Fibroblast of mammary gland (primary cell): Measurements from ENCODE around the gene CCDC141.
"Not testable (repeated sequence)": the region's sequence is repeated elsewhere in the genome, so short reads cannot be mapped to it uniquely, and the experiment has no call there.

ENCODE experiments used
- DNase-seq: peaks from one replicate; pipeline ENCODE4 v3.0.0-alpha.2; 2010; ENCODE audit warnings: low read depth
- H3K4me3 ChIP-seq: 2 replicates; pipeline ENCODE4 v1.5.1; 2011; ENCODE audit warnings: low read depth, mild to moderate bottlenecking, low read length, moderate library complexity; ENCODE audit not compliant: control insufficient read depth
- CTCF ChIP-seq: conservative IDR thresholded peaks from 2 replicates; pipeline ENCODE4 v1.5.1; 2011; ENCODE audit warnings: low read depth, low read length, inconsistent platforms; ENCODE audit not compliant: control insufficient read depth, insufficient read depth

Gene CCDC141

DNA sequence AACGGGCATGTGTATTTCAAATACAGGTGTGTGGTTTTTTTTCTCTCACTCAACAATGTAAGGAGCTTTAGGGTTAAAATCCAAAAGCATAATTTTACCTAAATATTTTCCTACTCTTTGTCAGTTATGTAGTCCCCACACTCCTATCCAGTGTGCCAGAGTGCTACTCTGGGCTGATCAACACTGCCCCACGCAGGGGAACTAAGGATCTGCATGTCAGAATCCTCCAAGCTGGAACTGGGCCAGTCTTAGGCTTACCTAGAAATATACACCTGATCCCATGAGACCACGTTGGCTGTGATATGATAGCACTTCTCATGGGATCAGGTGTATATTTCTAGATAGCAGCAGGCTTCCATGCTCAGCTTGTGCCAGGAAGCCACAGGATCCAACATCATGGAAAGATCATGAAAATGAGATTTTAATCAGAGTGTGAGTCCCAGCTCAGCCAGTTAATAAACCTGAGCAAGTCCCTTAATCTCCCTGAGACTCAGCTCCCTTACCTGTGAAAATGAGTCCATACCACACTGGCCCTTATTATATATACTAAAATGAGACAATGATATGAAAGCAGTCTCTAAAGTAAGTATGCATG is 29.7 kb downstream of the CCDC141 start:
- DNase-seq, result peak; percentile 36
- no peak overlapping the region for H3K4me3 ChIP-seq
- peak; percentile 64 for TF ChIP-seq CTCF

- no peak for TF ChIP-seq CTCF
- DNase-seq, result no peak
- H3K4me3 ChIP-seq, result no peak overlapping the region
Observed at GRCh38 chr2:179019260-179019659, 30.7 kb downstream of the CCDC141 start.

DNA sequence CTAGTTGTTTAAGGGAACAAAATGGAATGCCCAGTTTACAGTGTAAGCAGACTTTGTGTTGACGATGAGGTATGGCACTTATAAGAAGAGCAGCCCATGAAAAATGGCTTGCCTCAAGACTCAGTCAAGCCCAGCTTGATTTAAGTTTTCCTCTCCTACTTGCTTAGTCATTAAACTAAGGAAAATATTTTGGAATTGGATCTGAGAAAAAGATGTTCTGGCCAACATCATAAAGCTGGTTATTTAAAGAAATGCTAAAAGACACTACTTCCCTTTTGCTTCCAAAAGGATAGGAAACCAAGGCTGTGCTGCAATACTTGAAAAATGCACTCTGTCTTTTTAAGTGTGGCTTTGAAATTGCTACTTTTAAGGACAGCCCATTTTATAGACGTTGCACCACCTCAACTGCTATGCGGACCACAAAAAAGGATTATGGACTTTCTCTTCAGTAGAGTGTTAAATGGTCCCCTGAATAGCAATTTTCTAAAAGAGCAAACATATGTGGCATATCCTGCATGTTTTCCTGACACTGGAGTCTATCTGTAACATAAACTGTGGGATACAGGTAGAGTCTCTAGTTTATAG is 32.1 kb downstream of the CCDC141 start:
- no peak for DNase-seq
- TF ChIP-seq CTCF, result no peak
- H3K4me3 ChIP-seq, result no peak overlapping the region

DNA sequence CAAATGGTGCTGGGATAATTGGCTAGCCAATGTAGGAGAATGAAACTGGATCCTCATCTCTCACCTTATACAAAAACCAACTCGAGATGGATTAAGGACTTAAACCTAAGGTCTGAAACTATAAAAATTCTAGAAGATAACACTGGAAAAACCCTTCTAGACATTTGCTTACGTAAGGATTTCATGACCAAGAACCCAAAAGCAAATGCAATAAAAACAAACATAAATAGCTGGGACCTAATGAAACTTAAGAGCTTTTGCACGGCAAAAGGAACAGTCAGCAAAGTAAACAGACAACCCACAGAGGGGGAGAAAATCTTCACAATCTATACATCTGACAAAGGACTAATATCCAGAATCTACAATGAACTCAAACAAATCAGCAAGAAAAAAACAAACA is 35.7 kb downstream of the CCDC141 start:
- not testable (repeated sequence) for DNase-seq, H3K4me3 ChIP-seq

DNA sequence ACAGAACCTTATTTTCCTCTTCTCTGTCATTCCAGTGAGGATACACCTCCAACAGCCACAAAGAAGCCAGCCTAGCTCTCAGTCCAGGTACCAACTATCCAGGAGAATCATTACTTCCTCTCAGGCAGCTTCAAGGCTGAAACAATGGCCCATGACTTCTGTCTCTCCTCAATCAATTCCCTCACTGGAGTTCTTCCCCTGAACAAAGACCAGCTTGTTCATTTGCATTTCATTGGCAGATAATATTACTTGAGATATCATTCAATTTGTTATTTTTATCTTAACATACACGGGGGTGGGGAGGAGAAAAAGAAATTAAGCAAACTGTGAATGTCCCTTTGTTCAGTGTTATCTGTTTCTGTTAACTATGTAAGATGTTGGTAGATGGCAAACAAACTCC is 44.0 kb downstream of the CCDC141 start:
- H3K4me3 ChIP-seq, result no peak overlapping the region
- no peak for TF ChIP-seq CTCF
- no peak for DNase-seq

GRCh38 chr2:178999476-178999875 is 50.5 kb downstream of the CCDC141 start:
- no peak overlapping the region for H3K4me3 ChIP-seq
- DNase-seq, result no peak
- TF ChIP-seq CTCF, result no peak

- no peak for TF ChIP-seq CTCF
- no peak overlapping the region for H3K4me3 ChIP-seq
- DNase-seq, result no peak
Observed at GRCh38 chr2:178998539-178998938, 51.4 kb downstream of the CCDC141 start.
